ENCODE data around the gene HYCC1. TPM values are rescaled to one million over a fixed set of nuclear protein-coding genes. Genes with fewer than 3 reads are reported as not detected.
"Not testable (repeated sequence)": the region's sequence is repeated elsewhere in the genome, so short reads cannot be mapped to it uniquely, and the experiment has no call there.

The HYCC1 gene
- polyA plus RNA-seq, 1 donor, result 39.0 TPM

DNA sequence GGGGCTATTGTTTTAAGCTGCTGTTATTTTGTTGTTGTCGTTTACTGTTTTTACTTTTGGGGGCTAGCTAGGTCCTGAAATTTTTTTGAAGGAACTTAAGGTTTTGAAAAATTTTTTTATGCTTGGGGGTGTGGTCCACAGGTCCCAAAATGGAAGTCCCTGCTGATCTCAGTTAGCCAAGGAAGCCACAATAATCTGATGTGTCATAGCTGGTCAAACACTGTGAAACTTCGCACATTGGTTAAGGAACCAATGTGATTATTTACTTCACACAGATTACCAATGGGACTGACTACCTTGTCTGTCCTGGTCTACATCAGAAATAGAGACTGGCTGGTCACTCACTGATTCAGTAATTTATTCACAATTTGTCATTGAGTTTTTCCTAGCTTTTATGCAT lies 29.5 kb upstream of the HYCC1 start:
- Histone ChIP-seq H3K4me1 (ENCODE audit: control insufficient read depth, insufficient read depth, low read length) (no peaks in the 10 kb centered on the region), H3K27ac (ENCODE audit: low read length) (no peak overlapping the region), H3K4me3 (ENCODE audit: low read length) (no peak overlapping the region), H3K27me3 (ENCODE audit: control insufficient read depth, insufficient read depth, low read length) (no peaks in the 10 kb centered on the region), H3K9me3 (ENCODE audit: control insufficient read depth, low read depth, low read length) (peaks cover 11% of the 10 kb centered on the region), H3K36me3 (ENCODE audit: control insufficient read depth, insufficient read depth, low read length) (no peaks in the 10 kb centered on the region)
- WGBS (ENCODE audit: insufficient coverage, low lambda C conversion rate), result 80% methylated on average over 1 of the region's 2 CpGs
- DNase-seq, result no peak

DNA sequence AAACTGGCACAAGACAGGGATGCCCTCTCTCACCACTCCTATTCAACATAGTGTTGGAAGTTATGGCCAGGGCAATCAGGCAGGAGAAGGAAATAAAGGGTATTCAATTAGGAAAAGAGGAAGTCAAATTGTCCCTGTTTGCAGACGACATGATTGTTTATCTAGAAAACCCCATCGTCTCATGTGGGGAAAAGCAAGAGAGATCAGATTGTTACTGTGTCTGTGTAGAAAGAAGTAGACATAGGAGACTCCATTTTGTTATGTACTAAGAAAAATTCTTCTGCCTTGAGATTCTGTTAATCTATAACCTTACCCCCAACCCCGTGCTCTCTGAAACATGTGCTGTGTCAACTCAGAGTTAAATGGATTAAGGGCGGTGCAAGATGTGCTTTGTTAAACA lies 25.7 kb upstream of the HYCC1 start:
- no CpG with 5 or more reads among the region's 4 CpGs for WGBS (ENCODE audit: insufficient coverage, low lambda C conversion rate)
- not testable (repeated sequence) for H3K27ac ChIP-seq (ENCODE audit: low read length); H3K36me3 ChIP-seq (ENCODE audit: control insufficient read depth, insufficient read depth, low read length)

DNA sequence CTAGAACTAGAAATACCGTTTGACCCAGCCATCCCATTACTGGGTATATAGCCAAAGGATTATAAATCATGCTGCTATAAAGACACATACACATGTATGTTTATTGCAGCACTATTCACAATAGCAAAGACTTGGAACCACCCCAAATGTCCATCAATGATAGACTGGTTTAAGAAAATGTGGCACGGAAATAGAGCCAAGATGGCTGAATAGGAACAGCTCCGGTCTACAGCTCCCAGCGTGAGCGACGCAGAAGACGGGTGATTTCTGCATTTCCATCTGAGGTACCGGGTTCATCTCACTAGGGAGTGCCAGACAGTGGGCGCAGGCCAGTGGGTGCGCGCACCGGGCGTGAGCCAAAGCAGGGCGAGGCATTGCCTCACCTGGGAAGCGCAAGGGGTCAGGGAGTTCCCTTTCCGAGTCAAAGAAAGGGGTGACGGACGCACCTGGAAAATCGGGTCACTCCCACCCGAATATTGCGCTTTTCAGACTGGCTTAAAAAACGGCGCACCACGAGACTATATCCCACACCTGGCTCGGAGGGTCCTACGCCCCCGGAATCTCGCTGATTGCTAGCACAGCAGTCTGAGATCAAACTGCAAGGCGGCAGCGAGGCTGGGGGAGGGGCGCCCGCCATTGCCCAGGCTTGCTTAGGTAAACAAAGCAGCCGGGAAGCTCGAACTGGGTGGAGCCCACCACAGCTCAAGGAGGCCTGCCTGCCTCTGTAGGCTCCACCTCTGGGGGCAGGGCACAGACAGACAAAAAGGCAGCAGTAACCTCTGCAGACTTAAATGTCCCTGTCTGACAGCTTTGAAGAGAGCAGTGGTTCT lies 21.8 kb upstream of the HYCC1 start:
- WGBS (ENCODE audit: insufficient coverage, low lambda C conversion rate), result no CpG with 5 or more reads among the region's 34 CpGs
- not testable (repeated sequence) for H3K27me3 ChIP-seq (ENCODE audit: control insufficient read depth, insufficient read depth, low read length); H3K36me3 ChIP-seq (ENCODE audit: control insufficient read depth, insufficient read depth, low read length); H3K4me3 ChIP-seq (ENCODE audit: low read length); H3K27ac ChIP-seq (ENCODE audit: low read length); DNase-seq; H3K9me3 ChIP-seq (ENCODE audit: control insufficient read depth, low read depth, low read length); H3K4me1 ChIP-seq (ENCODE audit: control insufficient read depth, insufficient read depth, low read length)

More for the DNA sequence above, 25.7 kb upstream of the HYCC1 start:
- H3K9me3 ChIP-seq (ENCODE audit: control insufficient read depth, low read depth, low read length); H3K27me3 ChIP-seq (ENCODE audit: control insufficient read depth, insufficient read depth, low read length); H3K4me1 ChIP-seq (ENCODE audit: control insufficient read depth, insufficient read depth, low read length); H3K4me3 ChIP-seq (ENCODE audit: low read length); DNase-seq: not testable (repeated sequence)

DNA sequence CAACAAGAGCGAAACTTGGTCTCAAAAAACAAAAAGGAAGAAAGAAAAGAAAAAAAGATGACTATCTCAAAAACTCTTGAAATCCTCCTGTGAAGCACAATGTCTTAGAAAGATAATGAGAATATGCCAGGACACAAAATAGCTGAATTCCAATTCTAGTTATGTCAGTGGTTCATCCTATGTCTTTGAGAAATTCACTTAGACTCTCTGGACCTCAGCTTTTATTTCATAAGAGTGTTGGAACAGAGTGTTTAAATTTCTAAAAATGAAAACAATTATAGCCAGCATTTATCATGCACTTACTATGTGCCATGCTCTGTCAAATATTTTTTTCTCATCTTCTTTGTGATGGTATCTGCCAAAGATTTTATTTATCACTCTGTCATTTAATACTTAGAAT lies 13.3 kb upstream of the HYCC1 start:
- no peaks in the 10 kb centered on the region for H3K9me3 ChIP-seq (ENCODE audit: control insufficient read depth, low read depth, low read length)
- H3K4me1 ChIP-seq (ENCODE audit: control insufficient read depth, insufficient read depth, low read length), result no peaks in the 10 kb centered on the region
- H3K27me3 ChIP-seq (ENCODE audit: control insufficient read depth, insufficient read depth, low read length), result no peaks in the 10 kb centered on the region
- no peak overlapping the region for H3K27ac ChIP-seq (ENCODE audit: low read length)
- H3K36me3 ChIP-seq (ENCODE audit: control insufficient read depth, insufficient read depth, low read length), result no peaks in the 10 kb centered on the region
- 100% methylated on average over 1 of the region's 1 CpG for WGBS (ENCODE audit: insufficient coverage, low lambda C conversion rate)
- H3K4me3 ChIP-seq (ENCODE audit: low read length), result no peak overlapping the region
- no peak for DNase-seq

DNA sequence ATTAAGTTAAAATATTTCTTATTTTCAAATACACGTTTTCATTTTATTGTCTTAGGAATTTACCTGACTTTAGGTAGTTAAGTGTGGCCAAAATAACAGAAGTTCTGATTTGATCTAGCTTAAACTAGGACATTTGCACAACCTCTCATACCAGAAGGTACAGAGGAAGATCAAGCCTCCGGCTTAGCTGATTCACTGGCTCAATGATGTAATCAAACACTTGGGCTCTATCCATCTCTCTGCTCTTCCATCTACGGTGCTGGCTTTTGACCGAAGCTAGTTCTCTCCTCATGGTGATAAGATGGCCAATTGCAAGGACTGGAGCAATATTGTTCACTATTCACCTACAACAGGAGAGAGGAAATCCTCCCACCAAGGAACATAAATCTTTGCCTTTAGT lies 12.2 kb upstream of the HYCC1 start:
- WGBS (ENCODE audit: insufficient coverage, low lambda C conversion rate), result 80% methylated on average over 1 of the region's 4 CpGs
- Histone ChIP-seq H3K36me3 (ENCODE audit: control insufficient read depth, insufficient read depth, low read length) (no peaks in the 10 kb centered on the region), H3K4me3 (ENCODE audit: low read length) (no peak overlapping the region), H3K27ac (ENCODE audit: low read length) (no peak overlapping the region), H3K4me1 (ENCODE audit: control insufficient read depth, insufficient read depth, low read length) (no peaks in the 10 kb centered on the region), H3K9me3 (ENCODE audit: control insufficient read depth, low read depth, low read length) (no peaks in the 10 kb centered on the region), H3K27me3 (ENCODE audit: control insufficient read depth, insufficient read depth, low read length) (no peaks in the 10 kb centered on the region)
- DNase-seq, result no peak

DNA sequence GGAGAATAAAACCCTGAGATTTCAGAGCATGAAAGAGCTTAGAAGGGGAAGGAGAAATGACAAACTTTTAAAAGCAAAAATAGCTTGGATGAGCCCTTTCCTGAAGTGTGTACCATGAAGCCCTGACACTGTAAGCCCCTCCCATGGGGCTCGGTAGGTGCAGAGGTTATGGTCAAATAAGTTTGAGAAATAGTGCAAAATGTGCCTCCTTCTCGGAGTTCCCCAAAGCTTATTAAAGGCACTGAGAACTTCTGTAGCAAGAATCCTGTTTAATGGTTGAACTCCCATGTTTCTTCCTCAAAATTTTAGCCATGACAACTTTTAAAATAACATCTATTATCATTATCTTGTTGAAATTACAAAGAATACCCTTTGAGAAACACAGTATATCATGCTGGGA lies 10.5 kb upstream of the HYCC1 start:
- Histone ChIP-seq H3K4me3 (ENCODE audit: low read length) (no peak overlapping the region), H3K4me1 (ENCODE audit: control insufficient read depth, insufficient read depth, low read length) (no peaks in the 10 kb centered on the region), H3K36me3 (ENCODE audit: control insufficient read depth, insufficient read depth, low read length) (no peaks in the 10 kb centered on the region), H3K27me3 (ENCODE audit: control insufficient read depth, insufficient read depth, low read length) (no peaks in the 10 kb centered on the region), H3K9me3 (ENCODE audit: control insufficient read depth, low read depth, low read length) (no peaks in the 10 kb centered on the region), H3K27ac (ENCODE audit: low read length) (no peak overlapping the region)
- no peak for DNase-seq
- no CpG with 5 or more reads among the region's 2 CpGs for WGBS (ENCODE audit: insufficient coverage, low lambda C conversion rate)

DNA sequence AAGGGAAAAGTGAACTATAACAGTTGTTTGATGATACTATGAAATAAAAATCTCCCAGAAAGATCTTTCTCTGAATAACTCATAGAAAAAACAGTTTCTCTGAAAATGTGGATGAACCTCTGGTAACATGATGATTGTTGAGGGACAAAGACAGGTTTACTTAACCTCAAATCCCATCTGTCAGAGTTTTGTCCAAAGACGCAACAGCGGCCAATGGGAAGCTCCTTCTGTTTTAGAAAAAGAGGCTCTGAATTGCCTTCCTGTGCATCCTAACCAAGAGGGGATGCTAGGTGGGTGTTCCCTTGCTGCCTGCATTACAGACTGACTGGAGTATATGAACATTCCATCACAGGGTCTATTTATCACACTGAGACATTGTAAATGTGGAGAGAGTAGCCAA lies 8.9 kb upstream of the HYCC1 start:
- Histone ChIP-seq H3K4me3 (ENCODE audit: low read length) (no peak overlapping the region), H3K36me3 (ENCODE audit: control insufficient read depth, insufficient read depth, low read length) (no peaks in the 10 kb centered on the region), H3K9me3 (ENCODE audit: control insufficient read depth, low read depth, low read length) (no peaks in the 10 kb centered on the region), H3K27ac (ENCODE audit: low read length) (no peak overlapping the region), H3K27me3 (ENCODE audit: control insufficient read depth, insufficient read depth, low read length) (no peaks in the 10 kb centered on the region), H3K4me1 (ENCODE audit: control insufficient read depth, insufficient read depth, low read length) (no peaks in the 10 kb centered on the region)
- DNase-seq, result no peak
- WGBS (ENCODE audit: insufficient coverage, low lambda C conversion rate), result no CpG with 5 or more reads among the region's 2 CpGs

DNA sequence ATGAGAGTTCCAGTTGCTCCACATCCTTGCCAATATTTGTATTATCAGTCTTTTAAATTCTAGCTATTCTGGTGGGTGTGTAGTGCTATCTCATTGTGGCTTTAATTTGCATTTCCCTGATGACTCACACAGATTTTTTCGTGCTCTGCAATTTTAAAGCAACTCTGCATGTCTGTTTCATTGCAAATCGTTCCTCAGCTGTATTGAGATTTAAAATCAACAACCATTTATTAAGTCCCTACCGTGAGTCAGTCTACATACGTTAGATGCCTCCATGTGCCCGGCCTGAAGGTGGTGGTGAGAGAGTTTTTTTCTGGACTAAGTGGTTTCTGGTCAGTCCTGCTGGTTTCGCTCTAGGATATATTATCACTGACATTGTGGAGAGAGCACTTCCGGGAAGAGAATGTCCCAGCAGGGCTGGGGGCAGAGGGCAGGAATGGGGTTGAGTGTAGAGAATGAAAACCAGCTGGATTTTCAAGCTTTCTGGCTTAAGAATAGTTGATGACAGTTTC lies 8.4 kb upstream of the HYCC1 start:
- no peak overlapping the region for H3K27ac ChIP-seq (ENCODE audit: low read length)
- no peak for DNase-seq

DNA sequence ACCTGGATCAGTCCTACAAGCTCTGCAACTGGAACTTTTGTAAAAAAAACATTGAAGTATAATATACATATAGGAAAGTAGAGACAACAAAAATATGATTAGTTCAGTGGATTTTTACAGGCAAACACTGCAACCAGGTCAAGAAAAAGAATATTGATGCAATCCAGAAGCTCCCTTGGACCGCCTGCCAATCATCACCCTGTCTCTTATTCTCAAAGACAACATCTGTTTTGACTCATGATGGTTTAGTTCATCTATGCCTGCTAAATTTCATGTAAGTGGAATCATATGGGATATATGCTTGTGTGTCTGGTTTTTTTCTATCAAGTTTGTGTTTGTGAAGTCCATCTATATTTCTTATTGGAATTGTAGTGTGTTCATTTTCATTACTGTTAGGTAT lies 7.7 kb upstream of the HYCC1 start:
- Histone ChIP-seq H3K36me3 (ENCODE audit: control insufficient read depth, insufficient read depth, low read length) (no peaks in the 10 kb centered on the region), H3K9me3 (ENCODE audit: control insufficient read depth, low read depth, low read length) (no peaks in the 10 kb centered on the region), H3K27ac (ENCODE audit: low read length) (no peak overlapping the region), H3K27me3 (ENCODE audit: control insufficient read depth, insufficient read depth, low read length) (no peaks in the 10 kb centered on the region), H3K4me1 (ENCODE audit: control insufficient read depth, insufficient read depth, low read length) (no peaks in the 10 kb centered on the region), H3K4me3 (ENCODE audit: low read length) (no peak overlapping the region)
- WGBS (ENCODE audit: insufficient coverage, low lambda C conversion rate), result no CpG with 5 or more reads among the region's 1 CpG
- DNase-seq, result no peak

More for the DNA sequence above, 8.4 kb upstream of the HYCC1 start:
- H3K4me3 ChIP-seq (ENCODE audit: low read length), result no peak overlapping the region
- H3K27me3 ChIP-seq (ENCODE audit: control insufficient read depth, insufficient read depth, low read length), result no peaks in the 10 kb centered on the region
- no peaks in the 10 kb centered on the region for H3K9me3 ChIP-seq (ENCODE audit: control insufficient read depth, low read depth, low read length)
- H3K4me1 ChIP-seq (ENCODE audit: control insufficient read depth, insufficient read depth, low read length), result no peaks in the 10 kb centered on the region
- H3K36me3 ChIP-seq (ENCODE audit: control insufficient read depth, insufficient read depth, low read length), result no peaks in the 10 kb centered on the region
- WGBS (ENCODE audit: insufficient coverage, low lambda C conversion rate), result 86% methylated on average over 1 of the region's 7 CpGs

DNA sequence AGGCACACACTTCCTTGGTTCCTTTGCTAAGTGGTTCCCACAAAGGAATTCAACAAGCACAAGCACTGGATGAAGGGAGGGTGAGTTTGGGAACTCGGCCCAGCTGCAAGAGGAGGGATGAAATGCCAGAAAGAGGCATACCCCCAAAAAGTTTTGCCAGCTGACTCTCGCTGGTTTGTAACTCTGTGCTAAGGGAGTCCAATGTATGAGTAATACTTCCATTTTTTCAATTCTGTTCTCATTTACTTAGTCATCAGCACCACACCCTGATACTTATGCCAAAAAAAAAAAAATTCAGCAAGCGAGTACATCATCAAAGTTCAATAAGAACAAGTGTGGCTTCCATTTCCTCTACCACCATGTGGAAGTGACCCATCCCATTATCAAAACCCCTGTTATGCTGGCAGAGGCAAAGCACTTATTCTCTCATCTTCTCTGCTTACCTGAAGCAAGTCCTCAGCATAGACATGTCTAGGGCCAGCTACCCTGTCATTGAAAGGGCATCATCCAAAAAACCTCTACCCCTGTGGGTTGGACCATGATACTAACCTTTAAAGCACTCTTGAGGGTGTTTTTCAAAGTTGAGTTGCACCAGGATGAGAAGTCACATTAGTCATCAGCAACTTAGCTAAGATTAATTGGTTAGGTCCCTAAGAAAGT lies 6.9 kb upstream of the HYCC1 start:
- no peak overlapping the region for H3K4me3 ChIP-seq (ENCODE audit: low read length)
- H3K4me1 ChIP-seq (ENCODE audit: control insufficient read depth, insufficient read depth, low read length), result no peaks in the 10 kb centered on the region
- DNase-seq, result no peak
- no peak overlapping the region for H3K27ac ChIP-seq (ENCODE audit: low read length)
- no peaks in the 10 kb centered on the region for H3K9me3 ChIP-seq (ENCODE audit: control insufficient read depth, low read depth, low read length)
- no peaks in the 10 kb centered on the region for H3K36me3 ChIP-seq (ENCODE audit: control insufficient read depth, insufficient read depth, low read length)
- H3K27me3 ChIP-seq (ENCODE audit: control insufficient read depth, insufficient read depth, low read length), result no peaks in the 10 kb centered on the region
- WGBS (ENCODE audit: insufficient coverage, low lambda C conversion rate), result no CpG with 5 or more reads among the region's 3 CpGs

All from large intestine (tissue), 3 donors.